DMS53 treated with DMSO at 0.1 percent for 48 hours (cell line): ENCODE data around the gene MAP2K7.
"Not testable (repeated sequence)": the region's sequence is repeated elsewhere in the genome, so short reads cannot be mapped to it uniquely, and the experiment has no call there.

Source experiments
- DNase-seq: peaks from one replicate; lab custom pipeline; 2025; ENCODE audit not compliant: unreplicated experiment; lab: John Stamatoyannopoulos, UW

Gene MAP2K7

DNA sequence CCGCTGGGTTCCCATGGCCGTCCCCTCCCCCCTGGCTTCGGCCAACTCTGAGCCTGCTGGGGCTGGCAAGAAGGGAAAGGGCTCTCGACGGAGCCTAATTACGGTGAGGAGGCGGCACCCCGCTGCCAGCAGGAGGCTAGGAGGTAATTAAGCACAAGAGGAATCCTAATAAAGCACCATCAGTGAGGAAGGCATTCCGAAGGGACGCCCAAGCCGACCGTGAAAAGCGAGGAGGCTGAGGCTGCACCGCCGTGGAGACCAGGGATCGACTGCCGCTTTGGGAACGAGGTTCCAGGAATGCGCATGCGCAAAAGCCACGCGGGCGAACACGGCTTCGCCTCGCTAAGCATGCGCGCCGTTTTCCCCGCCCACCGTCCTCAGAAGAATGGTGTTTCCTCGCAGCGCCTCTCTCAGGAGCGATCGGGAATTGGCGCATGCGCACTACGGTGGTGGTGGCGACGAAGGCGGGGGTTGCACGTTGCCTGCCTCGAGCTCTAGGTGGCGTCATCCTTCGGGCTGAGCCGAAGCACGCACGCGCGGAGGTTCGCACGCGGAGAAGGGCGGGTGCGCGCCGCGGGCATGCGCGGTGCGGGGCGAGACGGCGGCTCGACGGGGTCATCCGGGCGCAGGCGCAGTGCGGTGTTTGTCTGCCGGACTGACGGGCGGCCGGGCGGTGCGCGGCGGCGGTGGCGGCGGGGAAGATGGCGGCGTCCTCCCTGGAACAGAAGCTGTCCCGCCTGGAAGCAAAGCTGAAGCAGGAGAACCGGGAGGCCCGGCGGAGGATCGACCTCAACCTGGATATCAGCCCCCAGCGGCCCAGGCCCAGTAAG, at the start of gene MAP2K7:
TSS of gene MAP2K7 (plus strand) at position 634 of the 830 bp plus-strand sequence. CDS start at position 702, 68 bp downstream.
- DNase-seq, result peak; percentile 96

GRCh38 chr19:7855426-7856108, 48.1 kb upstream of the MAP2K7 start:
- no peak for DNase-seq

DNA sequence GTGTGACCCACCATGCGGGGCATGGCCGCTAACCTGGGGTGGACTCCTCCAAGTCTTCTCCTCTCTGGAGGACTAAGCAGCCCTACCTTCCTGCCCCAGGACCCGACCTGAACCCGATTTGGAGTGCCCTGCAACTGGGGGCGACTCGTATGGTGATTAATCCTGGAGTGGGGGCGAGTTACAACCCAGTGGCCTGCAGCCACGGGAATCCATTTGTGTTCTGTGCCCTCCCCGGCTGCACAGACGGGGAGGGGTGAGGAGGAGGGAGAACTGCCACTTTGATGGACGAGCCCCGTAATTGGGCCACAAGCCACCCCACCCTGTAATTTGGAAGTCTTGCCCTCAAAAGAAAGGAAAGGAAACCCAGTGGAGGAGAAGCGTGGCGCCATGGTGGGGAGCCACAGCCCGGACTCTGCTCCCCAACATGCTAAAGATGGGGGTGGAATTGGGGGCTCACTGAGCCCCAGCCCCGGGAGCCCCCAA, 47.5 kb upstream of the MAP2K7 start:
- no peak for DNase-seq

DNA sequence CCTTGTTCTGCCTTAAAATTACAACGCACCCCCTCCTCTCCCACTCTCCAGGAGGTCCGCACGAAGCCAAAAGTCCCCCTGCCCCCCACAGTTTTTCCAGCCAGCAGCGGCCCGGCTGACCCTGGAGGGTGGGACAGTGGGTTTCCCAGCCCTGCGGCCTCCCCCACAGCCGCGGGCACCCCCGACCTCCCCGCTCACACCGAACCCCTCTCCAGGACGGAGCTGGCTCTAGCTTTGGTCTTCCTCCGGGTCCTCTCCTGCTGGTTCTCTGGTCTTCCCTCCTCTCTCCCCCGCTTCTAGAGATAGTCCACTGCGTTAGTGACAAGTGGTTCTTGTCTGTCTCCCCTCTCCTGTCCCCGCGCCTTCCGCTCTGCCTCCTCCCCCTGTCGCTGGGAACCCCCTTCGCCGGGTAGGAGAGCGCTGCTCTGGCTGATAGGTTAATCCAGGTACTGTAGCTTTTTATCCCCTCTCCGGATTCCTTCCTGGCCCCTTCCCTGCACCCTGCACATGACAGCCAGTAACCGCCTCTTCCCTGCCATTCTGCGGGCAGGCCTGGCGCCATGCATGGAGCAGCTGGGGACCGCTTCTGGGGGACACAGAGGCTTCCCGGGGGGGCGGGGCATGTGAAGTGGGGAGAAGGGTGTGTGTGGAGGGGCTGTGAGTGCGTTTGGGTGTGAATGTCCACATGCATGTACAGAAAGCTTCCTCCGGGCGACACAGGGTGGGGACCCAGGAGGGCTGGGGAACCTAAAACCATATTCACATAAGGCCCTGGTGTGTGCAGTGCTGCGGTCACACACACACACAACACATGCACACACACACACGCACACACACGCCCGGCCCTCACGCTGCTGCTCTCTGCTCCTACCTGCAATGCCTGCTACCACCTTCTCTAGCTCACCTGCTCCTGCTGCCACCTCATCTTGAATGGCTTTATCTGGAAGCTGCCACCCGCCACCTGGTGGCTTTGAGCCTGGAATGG, 46.7 kb upstream of the MAP2K7 start:
- DNase-seq, result no peak

GRCh38 chr19:7857727-7858108, 46.0 kb upstream of the MAP2K7 start:
- DNase-seq, result peak; percentile 6

- peak; percentile 13 for DNase-seq
Observed at GRCh38 chr19:7858109-7858770, 45.4 kb upstream of the MAP2K7 start.

DNA sequence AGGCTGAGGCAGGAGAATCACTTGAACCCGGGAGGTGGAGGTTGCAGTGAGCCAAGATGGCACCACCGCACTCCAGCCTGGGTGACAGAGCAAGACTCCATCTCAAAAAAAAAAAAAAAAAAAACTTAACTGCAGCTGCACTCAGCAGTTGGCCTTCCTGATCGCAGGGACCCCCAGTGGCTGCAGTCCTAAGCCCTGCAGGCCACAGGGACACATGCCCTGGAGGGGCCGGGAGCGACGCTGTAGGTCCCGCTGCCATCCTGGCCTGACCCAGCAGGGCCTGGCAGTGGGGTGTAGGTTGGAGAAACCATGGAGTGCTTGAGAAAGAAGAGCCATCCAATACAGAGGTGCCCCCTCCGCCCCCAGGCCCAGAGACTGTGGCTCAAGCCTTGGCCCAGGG, 44.6 kb upstream of the MAP2K7 start:
- not testable (repeated sequence) for DNase-seq

DNA sequence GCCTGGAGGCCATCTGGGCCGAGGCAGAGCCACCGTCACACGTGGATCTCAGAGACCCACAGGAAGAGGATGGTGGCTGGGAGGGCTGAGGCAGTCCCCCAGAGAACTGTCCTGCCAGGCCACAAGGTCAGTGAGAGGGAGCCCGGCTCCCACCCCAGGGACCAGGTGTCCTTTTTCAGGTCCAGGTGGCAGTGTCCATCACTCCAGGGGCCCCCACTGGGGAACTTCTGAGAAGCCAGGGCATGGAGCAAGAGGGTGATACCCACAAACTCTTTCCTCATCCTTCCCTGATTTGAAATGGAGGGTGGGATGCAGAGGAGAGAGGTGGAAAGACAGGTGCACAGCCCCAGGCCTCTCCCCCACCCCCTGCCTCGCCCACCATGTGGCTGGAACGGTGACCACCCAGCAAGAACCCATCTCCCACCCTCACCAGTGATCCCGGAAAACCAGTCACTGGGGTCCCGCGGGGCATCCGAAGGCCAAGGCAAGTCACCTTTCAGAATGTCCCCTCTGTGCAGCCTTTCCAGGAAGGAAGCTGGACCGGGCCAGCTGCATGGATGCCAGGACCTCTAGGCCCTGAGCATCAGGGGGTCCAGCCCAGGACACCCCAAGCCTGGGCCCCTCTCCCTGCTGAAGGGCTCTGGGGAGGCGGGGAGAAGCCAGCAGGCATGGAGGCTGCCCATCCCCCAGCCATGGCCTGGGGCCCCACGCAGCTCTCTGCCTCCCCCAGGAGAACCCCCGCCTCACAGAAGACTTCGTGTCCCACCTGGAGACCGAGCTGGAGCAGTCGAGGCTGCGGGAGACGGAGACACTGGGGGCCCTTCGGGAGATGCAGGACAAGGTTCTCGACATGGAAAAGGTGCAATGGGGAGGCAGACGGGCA, 43.6 kb upstream of the MAP2K7 start:
- no peak for DNase-seq

DNA sequence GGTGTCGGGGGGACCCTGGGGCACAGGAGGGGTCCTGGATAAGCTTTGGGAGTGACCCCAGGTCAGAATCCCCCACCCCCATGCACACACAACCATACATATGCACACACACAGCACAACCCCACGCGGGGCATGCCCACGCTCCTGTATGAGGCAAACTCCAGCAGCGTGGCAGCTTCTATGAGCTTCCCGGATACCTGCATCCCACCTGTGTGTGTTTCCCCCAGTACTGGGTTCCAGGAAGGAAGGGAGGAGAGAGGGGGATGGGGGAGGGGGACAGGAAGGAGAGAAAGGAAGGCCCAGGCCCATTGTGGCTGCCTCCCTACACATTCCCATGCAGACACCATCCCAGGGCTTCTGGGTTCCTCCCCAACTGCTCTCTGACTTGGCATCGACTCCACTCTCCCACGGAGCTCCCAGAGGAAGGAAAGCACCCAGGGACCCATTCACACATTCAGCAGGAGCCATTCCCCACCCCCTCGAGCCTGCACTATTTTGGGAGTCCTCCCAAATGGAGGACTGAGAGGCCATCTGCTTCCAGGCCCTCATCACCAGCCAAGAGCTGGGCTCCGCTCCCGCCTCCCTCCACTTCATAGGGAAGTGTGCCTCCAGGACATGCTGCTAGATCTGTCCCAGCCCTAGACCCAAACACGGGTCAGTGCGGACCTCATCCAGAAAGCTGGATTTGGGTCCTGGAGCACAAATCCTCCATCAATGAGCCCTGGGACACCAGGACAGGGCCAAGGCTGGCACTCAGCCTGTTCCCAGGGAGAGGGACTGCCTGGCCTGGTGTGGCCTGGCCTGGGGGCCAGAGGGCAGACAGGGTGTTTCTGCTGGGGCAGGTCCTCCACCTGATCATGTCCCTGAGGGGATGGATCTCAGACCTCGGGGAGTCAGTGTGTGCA, 42.7 kb upstream of the MAP2K7 start:
- no peak for DNase-seq

- DNase-seq, result no peak
Observed at GRCh38 chr19:7861619-7862412, 41.9 kb upstream of the MAP2K7 start.

DNA sequence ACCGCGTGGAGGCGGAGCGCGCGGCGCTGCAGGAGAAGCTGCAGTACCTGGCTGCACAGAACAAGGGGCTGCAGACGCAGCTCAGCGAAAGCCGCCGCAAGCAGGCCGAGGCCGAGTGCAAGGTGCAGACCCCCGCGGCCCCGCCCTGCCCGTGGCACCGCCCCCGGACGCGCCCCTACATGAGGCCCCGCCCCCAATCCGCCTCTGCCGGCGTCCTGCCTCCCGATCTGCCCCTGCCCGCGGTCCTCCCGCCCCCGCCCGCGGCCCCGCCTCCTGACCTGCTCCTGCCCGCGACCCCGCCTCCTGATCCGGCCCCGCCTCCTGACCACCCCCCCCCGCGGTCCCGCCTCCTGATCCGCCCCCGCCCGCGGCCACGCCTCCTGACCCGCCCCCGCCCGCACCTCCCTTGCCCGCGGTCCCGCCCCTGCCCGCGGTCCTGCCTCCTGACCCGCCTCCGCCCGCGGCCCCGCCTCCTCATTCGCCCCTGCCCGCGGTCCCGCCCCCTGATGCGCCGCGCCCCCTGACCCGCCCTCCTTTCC, 41.2 kb upstream of the MAP2K7 start:
- DNase-seq, result peak; percentile 38

- peak; percentile 11 for DNase-seq
Observed at GRCh38 chr19:7863157-7863970, 40.3 kb upstream of the MAP2K7 start.

- no peak for DNase-seq
Observed at GRCh38 chr19:7863971-7864689, 39.5 kb upstream of the MAP2K7 start.

DNA sequence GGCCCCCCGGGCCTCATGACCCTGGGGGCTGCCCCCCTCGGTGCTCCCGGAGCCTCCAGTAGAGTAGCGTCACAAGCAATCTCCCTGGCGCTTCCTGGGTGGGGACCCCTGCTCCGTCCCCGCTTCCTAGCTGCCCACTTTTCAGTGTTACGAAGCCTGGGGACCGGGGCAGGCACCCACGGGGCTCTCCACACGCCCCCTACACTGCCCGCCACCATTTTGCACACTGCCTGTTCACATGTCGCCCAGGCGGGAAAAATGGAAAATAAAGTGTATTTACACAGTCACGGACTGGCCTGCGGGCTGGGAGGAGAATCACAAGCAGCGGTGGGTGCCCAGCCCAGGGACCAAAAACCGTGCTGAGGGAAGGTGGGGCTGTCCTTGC, 39.0 kb upstream of the MAP2K7 start:
- no peak for DNase-seq

DNA sequence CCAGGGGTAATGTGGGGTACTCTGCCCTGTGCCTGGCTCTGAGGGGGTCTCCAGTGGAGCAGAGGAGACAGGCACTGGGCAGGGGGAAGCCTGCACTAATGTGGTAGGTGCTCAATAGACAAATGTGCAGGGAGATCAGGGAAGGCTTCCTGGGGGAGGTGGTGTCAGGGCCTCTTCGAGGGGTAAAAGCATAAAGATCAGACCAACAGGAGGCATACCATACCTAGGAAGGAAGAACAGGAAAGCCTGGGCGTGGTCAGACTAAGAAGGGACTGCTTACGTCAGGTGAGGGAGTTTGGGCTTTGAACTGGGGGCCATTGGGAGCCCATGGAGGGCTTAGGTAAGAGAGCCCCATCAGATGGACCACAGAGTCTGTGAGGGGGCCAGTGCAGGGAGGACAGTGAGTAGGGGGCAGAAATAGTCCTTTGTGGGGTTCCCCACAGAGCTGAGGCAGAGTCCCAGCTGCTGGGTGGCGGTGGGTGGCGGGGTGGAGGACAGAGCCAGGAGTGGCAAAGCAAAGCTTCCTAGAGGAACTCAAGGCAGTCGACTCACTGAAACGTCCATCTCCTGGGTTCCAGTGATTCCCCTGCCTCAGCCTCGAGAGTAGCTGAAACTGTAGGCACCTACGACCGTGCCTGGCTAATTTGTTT, 38.3 kb upstream of the MAP2K7 start:
- DNase-seq, result no peak
